Astrocyte of the spinal cord (primary cell): ENCODE results near the gene FAM13C.
"Not testable (repeated sequence)": the region's sequence is repeated elsewhere in the genome, so short reads cannot be mapped to it uniquely, and the experiment has no call there.

Source experiments
- DNase-seq: peaks from one replicate; pipeline ENCODE4 v3.0.0; 2011; ENCODE audit warnings: low read depth, low spot score
- H3K4me3 ChIP-seq: 2 replicates; pipeline ENCODE4 v1.5.1; 2011; ENCODE audit warnings: low read depth, mild to moderate bottlenecking, low read length, moderate library complexity
- CTCF ChIP-seq: IDR thresholded peaks from 2 replicates; pipeline ENCODE4 v1.5.1; 2012; ENCODE audit warnings: low read depth, mild to moderate bottlenecking, low read length, inconsistent platforms
- in situ Hi-C: cut with HindIII; loops from 2 replicates; pipeline ENCODE4 v1.10.0; 2017; ENCODE audit warnings: low sequenced_read_pairs

The FAM13C gene

GRCh38 chr10:59240582-59241183, 121.7 kb downstream of the FAM13C start:
- DNase-seq, result peak; percentile 58
- in situ Hi-C loops, result no loop called here
- no peak overlapping the region for H3K4me3 ChIP-seq
- peak; percentile 27 for TF ChIP-seq CTCF

GRCh38 chr10:59239108-59239507, 123.2 kb downstream of the FAM13C start:
- DNase-seq, in situ Hi-C loops, H3K4me3 ChIP-seq: not testable (repeated sequence)

GRCh38 chr10:59237775-59238174, 124.6 kb downstream of the FAM13C start:
- DNase-seq, result no peak
- H3K4me3 ChIP-seq, result no peak overlapping the region
- no peak for TF ChIP-seq CTCF
- in situ Hi-C loops, result no loop called here

- H3K4me3 ChIP-seq, result no peak overlapping the region
- DNase-seq, result no peak
- in situ Hi-C loops, result no loop called here
- no peak for TF ChIP-seq CTCF
Measured at GRCh38 chr10:59236064-59236697, 126.2 kb downstream of the FAM13C start.

GRCh38 chr10:59234816-59235429, 127.4 kb downstream of the FAM13C start:
- TF ChIP-seq CTCF, result peak; percentile 70
- in situ Hi-C loops, result no loop called here
- H3K4me3 ChIP-seq, result no peak overlapping the region
- DNase-seq, result peak; percentile 51

GRCh38 chr10:59234194-59234593, 128.2 kb downstream of the FAM13C start:
- no peak overlapping the region for H3K4me3 ChIP-seq
- peak; percentile 43 for DNase-seq
- in situ Hi-C loops, result no loop called here
- no peak for TF ChIP-seq CTCF

GRCh38 chr10:59229441-59229840, 132.9 kb downstream of the FAM13C start:
- no peak for DNase-seq
- in situ Hi-C loops, result no loop called here
- no peak for TF ChIP-seq CTCF
- no peak overlapping the region for H3K4me3 ChIP-seq
